Stimulated activated CD4-positive, alpha-beta T cell treated with anti-CD3 and anti-CD28 coated beads, TNF-alpha, amount 100 ng/mL, for 1 hour (primary cell): ENCODE results near the gene SLC9A3.
"Not testable (repeated sequence)": the region's sequence is repeated elsewhere in the genome, so short reads cannot be mapped to it uniquely, and the experiment has no call there.

Source experiments
- DNase-seq, 3 donors: peaks; one replicate each; pipeline ENCODE4 v3.0.0-alpha.2; 2020; ENCODE audit warnings: low read depth in 3 of 3, low spot score in 1 of 3

The SLC9A3 gene

GRCh38 chr5:509611-510185, 14.6 kb downstream of the SLC9A3 start:
- DNase-seq = no peak

GRCh38 chr5:507986-508575, 16.2 kb downstream of the SLC9A3 start:
- not testable (repeated sequence) for DNase-seq

- DNase-seq = no peak
Observed at GRCh38 chr5:505951-506525, 18.2 kb downstream of the SLC9A3 start.

- DNase-seq = no peak
Observed at GRCh38 chr5:504326-505154, 19.7 kb downstream of the SLC9A3 start.

- DNase-seq = no peak
Observed at GRCh38 chr5:502325-503079, 21.7 kb downstream of the SLC9A3 start.

- no peak for DNase-seq
Observed at GRCh38 chr5:501831-502184, 22.4 kb downstream of the SLC9A3 start.

- DNase-seq = no peak
Observed at GRCh38 chr5:501105-501830, 23.0 kb downstream of the SLC9A3 start.

GRCh38 chr5:500491-500890, 23.8 kb downstream of the SLC9A3 start:
- DNase-seq = no peak

GRCh38 chr5:499233-500209, 24.7 kb downstream of the SLC9A3 start:
- no peak for DNase-seq

GRCh38 chr5:497871-498509, 26.3 kb downstream of the SLC9A3 start:
- DNase-seq = no peak

GRCh38 chr5:497090-497700, 27.1 kb downstream of the SLC9A3 start:
- no peak for DNase-seq

- DNase-seq = no peak
Observed at GRCh38 chr5:496028-496427, 28.2 kb downstream of the SLC9A3 start.

GRCh38 chr5:494667-495255, 29.5 kb downstream of the SLC9A3 start:
- DNase-seq = no peak

- no peak for DNase-seq
Observed at GRCh38 chr5:493758-494157, 30.5 kb downstream of the SLC9A3 start.

- no peak for DNase-seq
Observed at GRCh38 chr5:493119-493701, 31.0 kb downstream of the SLC9A3 start.

GRCh38 chr5:492314-492893, 31.8 kb downstream of the SLC9A3 start:
- no peak for DNase-seq

- DNase-seq = no peak
Observed at GRCh38 chr5:491856-492155, 32.4 kb downstream of the SLC9A3 start.
